ENCODE results near the gene MPHOSPH9.
"Not testable (repeated sequence)": the region's sequence is repeated elsewhere in the genome, so short reads cannot be mapped to it uniquely, and the experiment has no call there.

Gene MPHOSPH9

GRCh38 chr12:123251403-123252076 lies 18.6 kb upstream of the MPHOSPH9 start:
- Histone ChIP-seq H3K79me2 (ENCODE audit: insufficient read depth, low read length) (peaks cover 61% of the 10 kb centered on the region), H3K27ac (ENCODE audit: low read length) (no peak overlapping the region)

GRCh38 chr12:123250471-123251383 lies 17.8 kb upstream of the MPHOSPH9 start:
- Histone ChIP-seq H3K9ac (ENCODE audit: low read depth, low read length) (no peak overlapping the region), H3K79me2 (ENCODE audit: insufficient read depth, low read length) (peaks cover 68% of the 10 kb centered on the region), H4K20me1 (ENCODE audit: insufficient read depth, low read length) (peaks cover 20% of the 10 kb centered on the region; the same call in 1 of the 2 replicates), H3K27ac (ENCODE audit: low read length) (0 out of 2 replicates have a peak overlapping the region, but pooled peaks have one; percentile 32), H3K4me3 (ENCODE audit: low read depth in 1 of 2, low read length in 2 of 2) (no peak overlapping the region), H3K27me3 (ENCODE audit: insufficient read depth, low read length, poor library complexity) (no peaks in the 10 kb centered on the region), H2AFZ (ENCODE audit: low read depth, low read length) (no peak overlapping the region), H3K4me2 (ENCODE audit: insufficient read depth, low read length) (no peak overlapping the region), H3K9me3 (ENCODE audit: insufficient read depth, low read length, severe bottlenecking) (no peaks in the 10 kb centered on the region), H3K36me3 (ENCODE audit: insufficient read depth, low read length) (peaks cover 47% of the 10 kb centered on the region), H3K4me1 (ENCODE audit: insufficient read depth, low read length) (no peaks in the 10 kb centered on the region)
- no peak for TF ChIP-seq CTCF (IDR thresholded peaks at IDR 0.05; ENCODE audit: borderline replicate concordance, extremely low read depth, low read length, poor library complexity, severe bottlenecking)
- TF ChIP-seq EZH2 (IDR thresholded peaks at IDR 0.05; ENCODE audit: borderline replicate concordance, low read depth, low read length, severe bottlenecking), result no peak
- ATAC-seq (ENCODE audit: insufficient read depth, low read depth) (no peak), DNase-seq (no peak)

More at GRCh38 chr12:123251403-123252076, 18.6 kb upstream of the MPHOSPH9 start:
- no peak overlapping the region for H3K4me2 ChIP-seq (ENCODE audit: insufficient read depth, low read length)
- ATAC-seq (ENCODE audit: insufficient read depth, low read depth), result no peak
- H3K36me3 ChIP-seq (ENCODE audit: insufficient read depth, low read length), result peaks cover 54% of the 10 kb centered on the region
- no peak overlapping the region for H3K9ac ChIP-seq (ENCODE audit: low read depth, low read length)
- no peaks in the 10 kb centered on the region for H3K9me3 ChIP-seq (ENCODE audit: insufficient read depth, low read length, severe bottlenecking)
- H3K27me3 ChIP-seq (ENCODE audit: insufficient read depth, low read length, poor library complexity), result no peaks in the 10 kb centered on the region
- no peak for DNase-seq
- TF ChIP-seq EZH2 (IDR thresholded peaks at IDR 0.05; ENCODE audit: borderline replicate concordance, low read depth, low read length, severe bottlenecking), result no peak
- no peak for TF ChIP-seq CTCF (IDR thresholded peaks at IDR 0.05; ENCODE audit: borderline replicate concordance, extremely low read depth, low read length, poor library complexity, severe bottlenecking)
- no peak overlapping the region for H3K4me3 ChIP-seq (ENCODE audit: low read depth in 1 of 2, low read length in 2 of 2)
- peaks cover 20% of the 10 kb centered on the region; the same call in 1 of the 2 replicates for H4K20me1 ChIP-seq (ENCODE audit: insufficient read depth, low read length)
- no peak overlapping the region for H2AFZ ChIP-seq (ENCODE audit: low read depth, low read length)
- H3K4me1 ChIP-seq (ENCODE audit: insufficient read depth, low read length), result no peaks in the 10 kb centered on the region

DNA sequence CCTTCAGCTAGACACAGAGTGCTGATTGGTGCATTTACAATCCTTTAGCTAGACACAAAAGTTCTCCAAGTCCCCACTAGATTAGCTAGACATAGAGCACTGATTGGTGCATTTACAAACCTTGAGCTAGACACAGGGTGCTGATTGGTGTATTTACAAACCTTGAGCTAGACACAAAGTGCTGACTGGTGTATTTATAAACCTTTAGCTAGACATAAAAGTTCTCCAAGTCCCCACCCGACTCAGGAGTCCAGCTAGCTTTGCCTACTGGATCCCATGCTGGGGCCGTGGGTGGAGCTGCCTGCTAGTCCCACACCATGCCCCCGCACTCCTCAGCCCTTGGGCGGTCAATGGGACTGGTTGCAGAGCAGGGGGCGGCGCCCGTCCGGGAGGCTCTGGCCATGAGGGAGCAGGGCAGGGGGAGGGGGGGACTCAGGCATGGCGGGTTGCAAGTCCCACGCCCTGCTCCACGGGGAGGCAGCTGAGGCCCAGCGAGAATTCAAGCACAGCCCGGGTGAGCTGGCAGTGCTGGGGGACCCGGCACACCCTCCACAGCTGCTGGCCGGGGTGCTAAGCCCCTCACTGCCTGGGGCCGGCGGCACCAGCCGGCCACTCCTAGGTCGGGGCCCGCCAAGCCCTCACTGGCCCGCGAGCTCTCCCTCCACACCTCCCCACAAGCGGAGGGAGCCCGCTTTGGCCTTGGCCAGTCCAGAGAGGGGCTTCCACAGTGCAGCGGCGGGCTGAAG lies 16.2 kb upstream of the MPHOSPH9 start:
- not testable (repeated sequence) for DNase-seq; H3K27me3 ChIP-seq (ENCODE audit: insufficient read depth, low read length, poor library complexity); H3K4me2 ChIP-seq (ENCODE audit: insufficient read depth, low read length); H3K4me3 ChIP-seq (ENCODE audit: low read depth in 1 of 2, low read length in 2 of 2); H3K9me3 ChIP-seq (ENCODE audit: insufficient read depth, low read length, severe bottlenecking); H3K4me1 ChIP-seq (ENCODE audit: insufficient read depth, low read length); H3K27ac ChIP-seq (ENCODE audit: low read length); H3K9ac ChIP-seq (ENCODE audit: low read depth, low read length); ATAC-seq (ENCODE audit: insufficient read depth, low read depth); H2AFZ ChIP-seq (ENCODE audit: low read depth, low read length)
- peaks cover 35% of the 10 kb centered on the region for H3K36me3 ChIP-seq (ENCODE audit: insufficient read depth, low read length)
- peaks cover 19% of the 10 kb centered on the region; the same call in 1 of the 2 replicates for H4K20me1 ChIP-seq (ENCODE audit: insufficient read depth, low read length)
- H3K79me2 ChIP-seq (ENCODE audit: insufficient read depth, low read length), result peaks cover 79% of the 10 kb centered on the region

DNA sequence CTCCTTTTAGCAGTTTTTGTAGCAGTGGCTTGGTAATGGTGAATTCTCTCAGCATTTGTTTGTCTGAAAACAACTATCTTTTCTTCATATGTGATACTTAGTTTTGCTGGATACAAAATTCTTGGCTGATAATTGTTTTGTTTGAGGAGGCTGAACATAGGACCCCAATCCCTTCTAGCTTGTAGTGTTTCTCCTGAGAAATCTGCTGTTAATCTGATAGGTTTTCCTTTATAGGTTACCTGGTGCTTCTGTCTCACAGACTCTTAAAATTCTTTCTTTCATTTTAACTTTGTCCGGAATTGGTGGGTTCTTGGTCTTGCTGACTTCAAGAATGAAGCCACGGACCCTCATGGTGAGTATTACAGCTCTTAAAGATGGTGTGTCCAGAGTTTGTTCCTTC lies 15.2 kb upstream of the MPHOSPH9 start:
- not testable (repeated sequence) for ATAC-seq (ENCODE audit: insufficient read depth, low read depth); H3K4me3 ChIP-seq (ENCODE audit: low read depth in 1 of 2, low read length in 2 of 2); H3K27me3 ChIP-seq (ENCODE audit: insufficient read depth, low read length, poor library complexity); H3K9ac ChIP-seq (ENCODE audit: low read depth, low read length); H3K9me3 ChIP-seq (ENCODE audit: insufficient read depth, low read length, severe bottlenecking); H3K4me2 ChIP-seq (ENCODE audit: insufficient read depth, low read length); H3K27ac ChIP-seq (ENCODE audit: low read length); H2AFZ ChIP-seq (ENCODE audit: low read depth, low read length); H3K4me1 ChIP-seq (ENCODE audit: insufficient read depth, low read length); DNase-seq
- Histone ChIP-seq H4K20me1 (ENCODE audit: insufficient read depth, low read length) (peaks cover 11% of the 10 kb centered on the region; the same call in 1 of the 2 replicates), H3K36me3 (ENCODE audit: insufficient read depth, low read length) (peaks cover 29% of the 10 kb centered on the region), H3K79me2 (ENCODE audit: insufficient read depth, low read length) (peaks cover 76% of the 10 kb centered on the region)

Data from DND-41 (cell line).